SK-N-SH (cell line): Measurements from ENCODE around the gene GMPPA.

Experiments
- EP300 ChIP-seq, 2 experiments: IDR thresholded peaks; 2 replicates each; pipeline versions ENCODE4 v1.4.0 to v1.6.1; 2012; ENCODE audit warnings: borderline replicate concordance in 1 of 2, low read depth in 1 of 2, low read length in 1 of 2
- YY1 ChIP-seq: IDR thresholded peaks from 2 replicates; pipeline ENCODE4 v1.4.0; 2012; ENCODE audit warnings: low read depth, mild to moderate bottlenecking

GRCh38 chr2:219512524-219513216 is 14.0 kb downstream of the GMPPA start:
- TF ChIP-seq EP300 (IDR thresholded peaks at IDR 0.05; ENCODE audit: borderline replicate concordance in 1 of 2, low read depth in 1 of 2, low read length in 1 of 2) (no peak), YY1 (no peak)
